NB4 (cell line): ENCODE data around the gene SVIL.
"Not testable (repeated sequence)": the region's sequence is repeated elsewhere in the genome, so short reads cannot be mapped to it uniquely, and the experiment has no call there.

ENCODE experiments used
- DNase-seq: peaks from one replicate; pipeline ENCODE4 v3.0.0; 2010; ENCODE audit warnings: low read depth
- H3K4me3 ChIP-seq: one replicate; pipeline ENCODE4 v1.5.1; 2011; ENCODE audit warnings: mild to moderate bottlenecking, low read depth, low read length, moderate library complexity
- CTCF ChIP-seq: IDR thresholded peaks from one replicate; pipeline ENCODE4 v1.5.1; 2012; ENCODE audit warnings: low read depth, low read length
- MAX ChIP-seq: IDR thresholded peaks from 2 replicates; pipeline ENCODE4 v1.6.1; 2011; ENCODE audit warnings: low read depth, low read length
- MYC ChIP-seq: IDR thresholded peaks from 2 replicates; pipeline ENCODE4 v1.6.1; 2011; ENCODE audit warnings: low read depth, low read length
- POLR2A ChIP-seq: IDR thresholded peaks from 2 replicates; pipeline ENCODE4 v1.6.1; 2011; ENCODE audit warnings: mild to moderate bottlenecking; ENCODE audit not compliant: insufficient read length; ENCODE audit errors: extremely low read depth

Gene SVIL

GRCh38 chr10:29553544-29554250 lies 81.1 kb downstream of the SVIL start:
- no peak for DNase-seq
- TF ChIP-seq MAX (no peak), CTCF (no peak), POLR2A (no peak), MYC (no peak)
- no peak overlapping the region for H3K4me3 ChIP-seq

- DNase-seq, H3K4me3 ChIP-seq: not testable (repeated sequence)
These were observed 81.7 kb downstream of the SVIL start for GRCh38 chr10:29553116-29553515.

GRCh38 chr10:29549493-29549892 lies 85.3 kb downstream of the SVIL start:
- DNase-seq, H3K4me3 ChIP-seq: not testable (repeated sequence)

- DNase-seq: no peak
- TF ChIP-seq CTCF (no peak), POLR2A (no peak)
- H3K4me3 ChIP-seq: no peak overlapping the region
These were observed 87.9 kb downstream of the SVIL start for GRCh38 chr10:29546773-29547313.

- no peak overlapping the region for H3K4me3 ChIP-seq
- DNase-seq: no peak
- TF ChIP-seq MYC: no peak
- no peak for TF ChIP-seq CTCF
- no peak for TF ChIP-seq MAX
- no peak for TF ChIP-seq POLR2A
These were observed 89.6 kb downstream of the SVIL start for GRCh38 chr10:29545122-29545521.

- no peak for TF ChIP-seq CTCF
- TF ChIP-seq MYC: no peak
- no peak for TF ChIP-seq MAX
- TF ChIP-seq POLR2A: no peak
- H3K4me3 ChIP-seq: no peak overlapping the region
- no peak for DNase-seq
These were observed 91.1 kb downstream of the SVIL start for GRCh38 chr10:29543715-29544114.

GRCh38 chr10:29542723-29543122 lies 92.0 kb downstream of the SVIL start:
- no peak for TF ChIP-seq POLR2A
- TF ChIP-seq MYC: no peak
- no peak for TF ChIP-seq CTCF
- TF ChIP-seq MAX: no peak
- no peak for DNase-seq
- no peak overlapping the region for H3K4me3 ChIP-seq
